ENCODE measurements around the gene FBLL1. TPM values are rescaled to one million over a fixed set of nuclear protein-coding genes. Genes with fewer than 3 reads are reported as not detected.
A peak's percentile ranks its signal among the peaks of the same experiment; 100 is the strongest.

The FBLL1 gene
- total and polyA plus RNA-seq, 10 of the 15 experiments (the other 5 are each of a cell fraction or from before 2014, with no cell fraction given): 0.04 to 0.23 (median 0.15) TPM; not detected in 7

DNA sequence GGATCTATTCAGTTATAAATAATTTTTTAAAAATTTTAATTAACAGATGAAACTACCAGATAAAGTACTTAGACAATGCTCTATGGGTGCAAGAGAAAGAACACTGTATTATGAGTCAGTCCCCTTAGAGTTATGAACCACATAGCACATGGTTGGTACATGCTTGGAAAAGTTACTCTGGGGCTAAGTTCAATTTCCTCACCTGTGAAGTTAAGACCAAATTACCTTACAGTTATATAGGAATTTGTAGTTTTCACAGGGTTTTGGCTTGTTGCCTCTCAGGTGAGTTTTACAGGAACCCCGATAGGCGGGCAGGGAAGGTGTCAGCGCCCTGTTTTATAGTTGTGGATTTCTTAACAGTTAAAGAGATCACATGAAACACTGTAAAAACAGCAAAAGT, 48.9 kb downstream of the FBLL1 start:
- ChIA-PET CTCF (no interaction called here), SMC1A (ENCODE audit: uncharacterized antibody, unreplicated experiment) (no interaction called here), POLR2A (interaction anchor here (2.2 kb wide), 1 partner anchor 91 kb away, joined by 6 read pairs; no protein-coding TSS in a partner anchor), RAD21 (ENCODE audit: unreplicated experiment) (no interaction called here)
- no peaks in the 10 kb centered on the region for H3K27me3 ChIP-seq (replicated peaks in 1 of 2; ENCODE audit: control insufficient read depth in 2 of 2, insufficient read depth in 2 of 2, low read length in 1 of 2)
- H3K4me2 ChIP-seq (ENCODE audit: control insufficient read depth, insufficient read depth): peak overlapping the region; percentile 82
- intact Hi-C loops (cut with micrococcal nuclease; ENCODE audit: unreplicated experiment) (loop anchor here (2.0 to 10.0 kb wide), 3 partner anchors 91 to 1059 kb away; partner anchors contain the start of genes DOCK2, RARS1 and WWC1), in situ Hi-C loops (cut with MboI) (no loop called here)
- no peak overlapping the region for H2AFZ ChIP-seq (ENCODE audit: control insufficient read depth, low read depth, low read length)
- peak overlapping the region; percentile 80 for H3K27ac ChIP-seq (ENCODE audit: control insufficient read depth, insufficient read depth)
- no peak for FAIRE-seq
- peak overlapping the region; percentile 89 for H3K4me3 ChIP-seq
- peaks cover 4% of the 10 kb centered on the region for H3K9me3 ChIP-seq (replicated peaks; ENCODE audit: control insufficient read depth, insufficient read depth, low read length)
- TF ChIP-seq MXI1 (IDR thresholded peaks at IDR 0.05; ENCODE audit: low read depth, low read length) (0 out of 2 replicates have a peak, but pooled peaks have one; percentile 26), SIN3A (IDR thresholded peaks at IDR 0.05; ENCODE audit: low read depth, low read length) (0 out of 2 replicates have a peak, but pooled peaks have one; percentile 14), FOS (IDR thresholded peaks at IDR 0.05; ENCODE audit: borderline replicate concordance, extremely low read depth, insufficient read length) (no peak)
- no peaks in the 10 kb centered on the region; a peak in 1 of 4 replicates for H3K36me3 ChIP-seq (ENCODE audit: control insufficient read depth in 2 of 2, insufficient read depth in 2 of 2, low read length in 1 of 2)
- peaks cover 53% of the 10 kb centered on the region for H3K79me2 ChIP-seq (ENCODE audit: control insufficient read depth, insufficient read depth, low read length)
- ATAC-seq: no peak
- 2% methylated on average over 3 of the region's 3 CpGs for WGBS (ENCODE audit: insufficient coverage, insufficient replicate concordance, low lambda C conversion rate, missing lambda C conversion rate)
- H4K20me1 ChIP-seq (ENCODE audit: control insufficient read depth, insufficient read depth): no peaks in the 10 kb centered on the region
- peak overlapping the region; percentile 90 for H3K9ac ChIP-seq (ENCODE audit: control insufficient read depth, insufficient read depth, low read length)
- no peak for DNase-seq (ENCODE audit: low read depth, low spot score)
- H3K4me1 ChIP-seq (ENCODE audit: control insufficient read depth, insufficient read depth, low read length): peaks cover 9% of the 10 kb centered on the region; the same call in 1 of the 2 replicates
- BruUV-seq (replicated peaks): no TSS peak

DNA sequence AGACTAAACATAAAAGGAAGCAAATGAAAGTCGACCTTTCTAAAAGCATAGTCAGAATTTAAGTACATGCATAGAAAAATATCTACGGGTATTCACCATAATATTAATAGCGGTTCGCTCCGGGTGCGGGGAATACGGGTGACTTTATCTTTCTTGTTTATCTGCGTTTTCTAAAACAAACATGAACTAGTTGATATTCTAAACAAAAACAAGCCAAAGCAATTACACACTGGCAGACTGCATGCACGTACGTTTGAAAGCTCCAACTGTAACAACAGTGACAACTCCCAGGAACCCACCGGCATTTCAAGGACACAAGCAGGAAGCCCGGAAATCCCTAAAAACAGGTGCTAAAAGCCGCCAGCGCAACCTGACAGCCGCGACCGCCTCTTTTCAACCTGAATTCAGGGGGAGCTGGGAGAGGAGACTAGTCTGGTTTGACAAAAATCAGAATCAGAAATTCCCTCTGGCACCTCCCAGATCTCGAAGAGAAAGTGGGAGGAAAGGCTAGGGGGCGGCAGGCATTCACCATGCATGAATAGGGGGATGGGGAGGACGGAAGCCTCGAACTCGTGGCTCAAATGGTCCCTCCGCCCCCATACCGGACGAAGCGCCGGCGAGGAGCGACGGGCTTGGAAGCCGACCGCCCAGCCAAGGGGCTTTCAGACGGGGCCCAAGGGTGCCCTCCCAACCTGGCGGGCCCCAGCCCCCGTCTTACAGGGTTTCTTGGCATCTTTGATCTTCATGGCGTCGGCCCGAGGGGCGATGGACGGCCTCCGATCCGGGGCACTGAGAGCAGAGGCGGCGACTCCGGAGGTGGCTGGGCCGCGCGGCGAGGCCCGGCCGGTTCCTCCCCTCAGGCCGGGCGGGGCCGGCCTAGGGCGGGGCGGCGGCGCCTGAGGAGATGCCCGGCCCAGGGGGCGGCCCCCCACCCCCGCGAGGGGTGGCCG, 49.7 kb downstream of the FBLL1 start, which contains the start of gene PANK3:
Gene PANK3 (minus strand): TSS at position 831 of the 950 bp plus-strand sequence. CDS start 85 bp downstream, at position 746.
- no peak for FAIRE-seq
- ChIA-PET SMC1A (ENCODE audit: uncharacterized antibody, unreplicated experiment) (interaction anchor here (1.7 kb wide), 1 partner anchor 13 kb away, joined by 4 read pairs; no protein-coding TSS in a partner anchor), RAD21 (ENCODE audit: unreplicated experiment) (interaction anchor here (1.7 kb wide), 2 partner anchors 13 to 92 kb away, joined by 5 read pairs; no protein-coding TSS in a partner anchor), CTCF (no interaction called here), POLR2A (interaction anchor here (0.5 to 2.2 kb wide), 3 partner anchors 75 to 94 kb away, joined by 3 to 6 read pairs (median 4); no protein-coding TSS in a partner anchor)
- peak within 1 kb of the TSS; percentile 98 for H3K27ac ChIP-seq (ENCODE audit: control insufficient read depth, insufficient read depth)
- peaks cover 49% of the 10 kb centered on the region for H3K79me2 ChIP-seq (ENCODE audit: control insufficient read depth, insufficient read depth, low read length)
- H3K9ac ChIP-seq (ENCODE audit: control insufficient read depth, insufficient read depth, low read length): peak within 1 kb of the TSS; percentile 90
- peaks cover 4% of the 10 kb centered on the region for H3K9me3 ChIP-seq (replicated peaks; ENCODE audit: control insufficient read depth, insufficient read depth, low read length)
- no peak for DNase-seq (ENCODE audit: low read depth, low spot score)
- peak within 1 kb of the TSS; percentile 99 for H3K4me2 ChIP-seq (ENCODE audit: control insufficient read depth, insufficient read depth)
- peak within 1 kb of the TSS; percentile 95 for H2AFZ ChIP-seq (ENCODE audit: control insufficient read depth, low read depth, low read length)
- under 1% methylated on average over 43 of the region's 63 CpGs for WGBS (ENCODE audit: insufficient coverage, insufficient replicate concordance, low lambda C conversion rate, missing lambda C conversion rate)
- no peaks in the 10 kb centered on the region for H4K20me1 ChIP-seq (ENCODE audit: control insufficient read depth, insufficient read depth)
- peaks cover 14% of the 10 kb centered on the region for H3K4me1 ChIP-seq (ENCODE audit: control insufficient read depth, insufficient read depth, low read length)
- BruUV-seq (replicated peaks): no TSS peak
- intact Hi-C loops (cut with micrococcal nuclease; ENCODE audit: unreplicated experiment): loop anchor here (2.0 to 10.0 kb wide), 3 partner anchors 92 to 1058 kb away; partner anchors contain the start of genes DOCK2, RARS1 and WWC1
- in situ Hi-C loops (cut with MboI): no loop called here
- no peaks in the 10 kb centered on the region; a peak in 1 of 4 replicates for H3K36me3 ChIP-seq (ENCODE audit: control insufficient read depth in 2 of 2, insufficient read depth in 2 of 2, low read length in 1 of 2)
- no peaks in the 10 kb centered on the region for H3K27me3 ChIP-seq (replicated peaks in 1 of 2; ENCODE audit: control insufficient read depth in 2 of 2, insufficient read depth in 2 of 2, low read length in 1 of 2)
- ATAC-seq: peak; percentile 80
- H3K4me3 ChIP-seq: peak within 1 kb of the TSS; percentile 89
- no peak for TF ChIP-seq NR2C2 (IDR thresholded peaks at IDR 0.05; ENCODE audit: borderline replicate concordance, control insufficient read depth, insufficient read length, low read depth)
- no peak for TF ChIP-seq LARP7 (IDR thresholded peaks at IDR 0.05)
- TF ChIP-seq BHLHE40 (IDR thresholded peaks at IDR 0.05; ENCODE audit: borderline replicate concordance in 1 of 2, low read depth in 2 of 2, low read length in 1 of 2): 0 out of 4 replicates have a peak, but pooled peaks of 1 of the 2 experiments have one; percentile 17
- TF ChIP-seq ZNF207 (IDR thresholded peaks at IDR 0.05; ENCODE audit: borderline replicate concordance): 0 out of 2 replicates have a peak, but pooled peaks have one; percentile 67
- TF ChIP-seq ZNF217 (IDR thresholded peaks at IDR 0.05): peak; percentile 87
- no peak for TF ChIP-seq STAT3 (IDR thresholded peaks at IDR 0.05; ENCODE audit: low read depth, low read length)
- TF ChIP-seq, protein P1, sequence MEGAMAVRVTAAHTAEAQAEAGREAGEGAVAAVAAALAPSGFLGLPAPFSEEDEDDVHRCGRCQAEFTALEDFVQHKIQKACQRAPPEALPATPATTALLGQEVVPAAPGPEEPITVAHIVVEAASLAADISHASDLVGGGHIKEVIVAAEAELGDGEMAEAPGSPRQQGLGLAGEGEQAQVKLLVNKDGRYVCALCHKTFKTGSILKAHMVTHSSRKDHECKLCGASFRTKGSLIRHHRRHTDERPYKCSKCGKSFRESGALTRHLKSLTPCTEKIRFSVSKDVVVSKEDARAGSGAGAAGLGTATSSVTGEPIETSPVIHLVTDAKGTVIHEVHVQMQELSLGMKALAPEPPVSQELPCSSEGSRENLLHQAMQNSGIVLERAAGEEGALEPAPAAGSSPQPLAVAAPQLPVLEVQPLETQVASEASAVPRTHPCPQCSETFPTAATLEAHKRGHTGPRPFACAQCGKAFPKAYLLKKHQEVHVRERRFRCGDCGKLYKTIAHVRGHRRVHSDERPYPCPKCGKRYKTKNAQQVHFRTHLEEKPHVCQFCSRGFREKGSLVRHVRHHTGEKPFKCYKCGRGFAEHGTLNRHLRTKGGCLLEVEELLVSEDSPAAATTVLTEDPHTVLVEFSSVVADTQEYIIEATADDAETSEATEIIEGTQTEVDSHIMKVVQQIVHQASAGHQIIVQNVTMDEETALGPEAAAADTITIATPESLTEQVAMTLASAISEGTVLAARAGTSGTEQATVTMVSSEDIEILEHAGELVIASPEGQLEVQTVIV (IDR thresholded peaks at IDR 0.05; ENCODE audit: borderline replicate concordance, partially characterized antibody): no peak
- TF ChIP-seq RB1 (IDR thresholded peaks at IDR 0.05; ENCODE audit: borderline replicate concordance): no peak
- TF ChIP-seq POLR2AphosphoS2 (IDR thresholded peaks at IDR 0.05; ENCODE audit: low read depth, low read length): no peak
